Kidney (tissue), 14 donors: ENCODE data around the gene IDH3A. TPM values are rescaled to one million over a fixed set of nuclear protein-coding genes. Genes with fewer than 3 reads are reported as not detected.

Experiments
- DNase-seq, 5 donors: peaks; one replicate each; pipeline ENCODE4 v3.0.0-alpha.2; 2013 to 2020
- FAIRE-seq: peaks from 2 replicates; lab custom pipeline; 2012; peaks lifted over from hg19 to GRCh38; lab: Jason Lieb, UNC
- H3K27ac ChIP-seq, 2 donors: one replicate each; pipeline ENCODE4 v1.7.0; 2013; ENCODE audit warnings: low read depth in 2 of 2, low read length in 2 of 2, inconsistent platforms in 1 of 2
- H3K27me3 ChIP-seq: one replicate; pipeline ENCODE4 v1.7.1; 2013; ENCODE audit warnings: low read length, inconsistent platforms; ENCODE audit not compliant: control insufficient read depth, insufficient read depth
- H3K36me3 ChIP-seq, 3 donors: one replicate each; pipeline versions ENCODE4 v1.7.0 to v1.7.1; 2013; ENCODE audit warnings: low read length in 3 of 3, control low read depth in 1 of 3, inconsistent platforms in 1 of 3; ENCODE audit not compliant: insufficient read depth in 3 of 3, control insufficient read depth in 2 of 3
- H3K4me1 ChIP-seq, 3 donors: one replicate each; pipeline versions ENCODE4 v1.7.0 to v1.7.1; 2013; ENCODE audit warnings: low read length in 3 of 3, inconsistent platforms in 1 of 3, low read depth in 1 of 3; ENCODE audit not compliant: control insufficient read depth in 2 of 3, insufficient read depth in 2 of 3
- H3K4me3 ChIP-seq, 3 donors: one replicate each; pipeline versions ENCODE4 v1.7.0 to v1.8.1; 2013; ENCODE audit warnings: low read length in 3 of 3, control low read depth in 1 of 3, inconsistent platforms in 1 of 3
- H3K9ac ChIP-seq, 3 donors: one replicate each; pipeline versions ENCODE4 v1.7.0 to v1.7.1; 2013; ENCODE audit warnings: low read length in 3 of 3, control low read depth in 1 of 3, inconsistent platforms in 1 of 3
- H3K9me3 ChIP-seq, 3 donors: one replicate each; pipeline versions ENCODE4 v1.7.0 to v1.7.1; 2013; ENCODE audit warnings: low read length in 3 of 3, control low read depth in 1 of 3, inconsistent platforms in 1 of 3; ENCODE audit not compliant: control insufficient read depth in 2 of 3, insufficient read depth in 1 of 3
- intact Hi-C: fragments of 100-400 bp; cut with DNase I; formaldehyde crosslinking; loops from one replicate; pipeline ENCODE4 v1.11.1; 2022
- polyA plus RNA-seq: library from polyadenylated mRNA; stranded (reverse); fragments of 350-450 nt; fragmentation: Illumina TruSeq; extraction: RNeasy Lipid Tissue Mini Kit (QIAGEN cat#74804); gene quantifications from one replicate; pipeline ENCODE4 v1.2.3, GENCODE V29; 2014; ENCODE audit warnings: low read depth, low replicate concordance; ENCODE audit not compliant: insufficient read depth
- total RNA-seq: library from RNA; stranded (reverse); fragmentation: NEBNext Ultra II Directional; extraction: Animal tissue kit (Norgen Biotek cat#: 25700); gene quantifications from one replicate; pipeline ENCODE4 v1.2.1, GENCODE V29; 2021
- TF ChIP-seq, protein P1 (sequence below): IDR thresholded peaks from 3 replicates; pipeline ENCODE4 v1.5.1; 2012; ENCODE audit warnings: mild to moderate bottlenecking, moderate library complexity, borderline replicate concordance; ENCODE audit not compliant: insufficient read depth; ENCODE audit errors: extremely low read depth
- donor health status: control.
- donor health status: control.
- donor health status: control.
- donor health status: control.
- donor health status: control.
- donor health status: DM: yes; HTN: yes; CAD: no.
- donor health status: Normal renal cell carcinoma (clear cell type).

The IDH3A gene
- total and polyA plus RNA-seq, 2 donors from 2014 or later: 67.5 to 97.2 TPM

DNA sequence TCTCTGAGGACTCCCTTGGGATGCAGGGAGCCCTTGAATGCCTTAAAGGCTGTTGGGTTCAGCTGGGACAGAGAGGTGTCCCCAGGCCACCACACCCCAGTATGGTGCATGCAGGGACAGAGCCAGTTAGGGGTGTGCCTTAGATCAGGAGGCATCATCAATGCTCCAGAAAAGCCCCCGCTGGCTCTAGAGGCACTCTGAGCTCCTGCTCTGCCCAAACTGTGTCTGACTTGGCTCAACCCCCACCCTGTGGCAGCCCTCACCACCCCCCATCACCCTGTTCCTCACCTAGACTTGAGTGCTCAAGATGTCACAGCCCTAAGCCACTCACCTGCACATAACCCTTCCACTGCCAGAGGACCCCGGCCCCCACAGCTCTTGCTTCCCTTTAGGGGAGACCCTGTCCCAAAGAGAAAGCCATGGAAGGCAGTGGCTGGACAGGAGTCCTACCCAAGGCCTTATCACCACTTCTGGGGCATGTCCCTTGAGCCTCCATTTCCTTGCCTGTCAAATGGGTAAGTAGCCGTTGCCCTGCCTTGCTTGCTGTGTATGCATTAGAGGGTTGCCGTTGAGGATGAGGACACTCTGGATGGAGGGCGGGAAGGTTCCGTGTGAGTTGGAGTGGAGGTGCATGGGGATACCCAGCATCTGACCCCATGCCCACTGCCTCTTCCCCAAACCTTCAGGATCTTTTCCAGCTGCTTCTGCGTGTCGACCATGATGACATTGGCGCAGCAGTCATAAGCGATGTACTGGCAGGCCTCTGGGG, 43.8 kb downstream of the IDH3A start:
- Histone ChIP-seq H3K4me3 (no peak overlapping the region), H3K4me1 (no peaks in the 10 kb centered on the region), H3K9ac (no peak overlapping the region), H3K36me3 (no peaks in the 10 kb centered on the region), H3K27me3 (no peaks in the 10 kb centered on the region), H3K9me3 (peaks cover 0 to 7% (median 0%) of the 10 kb centered on the region in 3 donors), H3K27ac (no peak overlapping the region)
- TF ChIP-seq, protein P1, sequence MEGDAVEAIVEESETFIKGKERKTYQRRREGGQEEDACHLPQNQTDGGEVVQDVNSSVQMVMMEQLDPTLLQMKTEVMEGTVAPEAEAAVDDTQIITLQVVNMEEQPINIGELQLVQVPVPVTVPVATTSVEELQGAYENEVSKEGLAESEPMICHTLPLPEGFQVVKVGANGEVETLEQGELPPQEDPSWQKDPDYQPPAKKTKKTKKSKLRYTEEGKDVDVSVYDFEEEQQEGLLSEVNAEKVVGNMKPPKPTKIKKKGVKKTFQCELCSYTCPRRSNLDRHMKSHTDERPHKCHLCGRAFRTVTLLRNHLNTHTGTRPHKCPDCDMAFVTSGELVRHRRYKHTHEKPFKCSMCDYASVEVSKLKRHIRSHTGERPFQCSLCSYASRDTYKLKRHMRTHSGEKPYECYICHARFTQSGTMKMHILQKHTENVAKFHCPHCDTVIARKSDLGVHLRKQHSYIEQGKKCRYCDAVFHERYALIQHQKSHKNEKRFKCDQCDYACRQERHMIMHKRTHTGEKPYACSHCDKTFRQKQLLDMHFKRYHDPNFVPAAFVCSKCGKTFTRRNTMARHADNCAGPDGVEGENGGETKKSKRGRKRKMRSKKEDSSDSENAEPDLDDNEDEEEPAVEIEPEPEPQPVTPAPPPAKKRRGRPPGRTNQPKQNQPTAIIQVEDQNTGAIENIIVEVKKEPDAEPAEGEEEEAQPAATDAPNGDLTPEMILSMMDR: no peak
- FAIRE-seq (no peak), DNase-seq (peak in 1 of 5 donors; percentile 20)
- intact Hi-C loops: loop anchor here (10.0 kb wide), 1 partner anchor 58 kb away; the partner anchor contains the start of gene CIB2

DNA sequence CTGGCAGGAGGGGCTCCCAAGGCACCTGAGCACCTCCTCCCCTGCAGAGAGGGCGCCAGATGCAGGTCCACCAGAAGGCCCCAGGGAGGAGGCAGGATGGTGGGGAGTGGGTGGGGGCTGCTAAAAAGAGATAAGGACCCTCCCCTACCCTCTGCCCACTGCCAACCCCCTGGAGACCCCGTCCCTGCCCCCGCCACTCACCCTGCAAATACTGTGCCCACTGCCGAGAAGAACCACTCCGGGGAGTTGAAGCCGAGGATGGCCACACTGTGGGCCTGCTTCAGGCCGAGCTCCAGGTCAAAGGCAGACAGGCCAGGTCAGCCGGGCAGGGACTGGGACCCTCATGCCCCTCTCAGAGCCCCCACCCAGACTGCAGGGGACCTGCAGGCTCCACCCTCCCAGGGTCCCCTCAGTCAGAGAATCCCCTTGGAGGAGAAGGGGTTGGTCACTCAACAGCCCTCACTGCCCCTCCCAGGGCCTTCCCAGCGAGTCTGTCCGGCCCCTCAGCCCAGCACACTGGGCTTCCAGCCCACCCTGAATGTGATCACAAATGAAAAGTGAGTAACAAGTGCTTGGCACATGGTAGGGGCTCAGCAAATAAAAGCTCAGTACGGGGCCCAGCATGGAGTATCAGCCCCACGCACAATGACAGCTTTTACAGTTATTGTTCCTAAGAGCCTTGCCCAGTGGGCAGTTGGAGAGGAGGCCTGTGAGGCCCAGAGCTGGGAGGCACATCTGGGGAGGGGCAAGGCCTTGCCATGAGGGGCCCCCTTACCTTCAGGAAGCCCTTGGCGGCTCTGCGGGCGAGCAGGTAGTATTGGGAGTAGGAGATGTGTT, 44.8 kb downstream of the IDH3A start:
- FAIRE-seq: no peak
- no peaks in the 10 kb centered on the region for H3K36me3 ChIP-seq
- H3K9ac ChIP-seq: no peak overlapping the region
- no peaks in the 10 kb centered on the region for H3K27me3 ChIP-seq
- peaks cover 0 to 7% (median 0%) of the 10 kb centered on the region in 3 donors for H3K9me3 ChIP-seq
- TF ChIP-seq, protein P1: no peak
- no peaks in the 10 kb centered on the region for H3K4me1 ChIP-seq
- peak in 1 of 5 donors; percentile 19 for DNase-seq
- H3K4me3 ChIP-seq: no peak overlapping the region
- intact Hi-C loops: loop anchor here (10.0 kb wide), 1 partner anchor 59 kb away; the partner anchor contains the start of gene CIB2
- no peak overlapping the region for H3K27ac ChIP-seq

DNA sequence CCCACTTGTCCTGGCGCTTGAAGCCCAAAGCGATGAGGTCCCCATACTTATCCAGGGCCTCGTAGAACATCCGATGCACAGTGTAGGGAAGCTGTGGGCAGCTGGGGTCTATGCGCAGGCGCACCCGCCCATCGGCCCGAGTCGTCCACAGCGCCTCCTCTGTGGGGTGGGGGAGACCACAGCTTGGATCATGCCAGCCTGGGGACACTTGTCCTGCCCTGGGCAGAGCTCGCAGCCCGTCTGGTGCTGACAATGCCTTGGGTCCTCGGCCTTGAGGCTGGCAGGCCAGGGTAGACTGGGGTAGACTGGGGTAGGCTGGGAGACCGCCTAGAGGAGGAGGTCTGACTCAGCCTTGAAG, 45.4 kb downstream of the IDH3A start:
- no peaks in the 10 kb centered on the region for H3K4me1 ChIP-seq
- H3K27me3 ChIP-seq: no peaks in the 10 kb centered on the region
- H3K36me3 ChIP-seq: no peaks in the 10 kb centered on the region
- TF ChIP-seq, protein P1: no peak
- peaks cover 0 to 7% (median 0%) of the 10 kb centered on the region in 3 donors for H3K9me3 ChIP-seq
- DNase-seq (no peak), FAIRE-seq (no peak)
- H3K9ac ChIP-seq: no peak overlapping the region
- intact Hi-C loops: loop anchor here (10.0 kb wide), 1 partner anchor 60 kb away; the partner anchor contains the start of gene CIB2
- H3K4me3 ChIP-seq: no peak overlapping the region
- no peak overlapping the region for H3K27ac ChIP-seq
